Measurements from ENCODE around the gene FAM13C.

Gene FAM13C

DNA sequence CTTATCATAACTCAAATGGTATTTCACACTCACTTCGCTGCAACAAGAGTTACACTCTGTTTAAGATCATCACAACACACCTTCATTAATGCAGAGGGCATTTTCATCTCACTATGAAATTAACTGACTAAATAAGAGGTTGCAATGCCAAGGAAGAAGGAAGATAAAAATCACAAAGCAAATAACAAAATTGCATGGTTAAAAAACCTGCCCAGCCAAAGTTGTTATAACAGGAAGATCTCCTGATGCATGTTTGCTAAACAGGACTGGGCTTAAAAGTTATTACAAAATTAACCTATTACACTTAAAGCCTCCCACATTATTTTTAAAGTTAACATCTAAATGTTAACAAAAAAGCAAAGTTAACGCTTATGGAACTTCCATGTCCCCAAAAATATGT is 11.8 kb downstream of the FAM13C start:
- no peak for DNase-seq (ENCODE audit: low read depth)
- H3K4me3 ChIP-seq (ENCODE audit: low read depth, low read length) = no peak overlapping the region
- TF ChIP-seq, protein P1, sequence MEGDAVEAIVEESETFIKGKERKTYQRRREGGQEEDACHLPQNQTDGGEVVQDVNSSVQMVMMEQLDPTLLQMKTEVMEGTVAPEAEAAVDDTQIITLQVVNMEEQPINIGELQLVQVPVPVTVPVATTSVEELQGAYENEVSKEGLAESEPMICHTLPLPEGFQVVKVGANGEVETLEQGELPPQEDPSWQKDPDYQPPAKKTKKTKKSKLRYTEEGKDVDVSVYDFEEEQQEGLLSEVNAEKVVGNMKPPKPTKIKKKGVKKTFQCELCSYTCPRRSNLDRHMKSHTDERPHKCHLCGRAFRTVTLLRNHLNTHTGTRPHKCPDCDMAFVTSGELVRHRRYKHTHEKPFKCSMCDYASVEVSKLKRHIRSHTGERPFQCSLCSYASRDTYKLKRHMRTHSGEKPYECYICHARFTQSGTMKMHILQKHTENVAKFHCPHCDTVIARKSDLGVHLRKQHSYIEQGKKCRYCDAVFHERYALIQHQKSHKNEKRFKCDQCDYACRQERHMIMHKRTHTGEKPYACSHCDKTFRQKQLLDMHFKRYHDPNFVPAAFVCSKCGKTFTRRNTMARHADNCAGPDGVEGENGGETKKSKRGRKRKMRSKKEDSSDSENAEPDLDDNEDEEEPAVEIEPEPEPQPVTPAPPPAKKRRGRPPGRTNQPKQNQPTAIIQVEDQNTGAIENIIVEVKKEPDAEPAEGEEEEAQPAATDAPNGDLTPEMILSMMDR (IDR thresholded peaks at IDR 0.05; ENCODE audit: insufficient read depth, low read depth, low read length, missing control alignments) = no peak

DNA sequence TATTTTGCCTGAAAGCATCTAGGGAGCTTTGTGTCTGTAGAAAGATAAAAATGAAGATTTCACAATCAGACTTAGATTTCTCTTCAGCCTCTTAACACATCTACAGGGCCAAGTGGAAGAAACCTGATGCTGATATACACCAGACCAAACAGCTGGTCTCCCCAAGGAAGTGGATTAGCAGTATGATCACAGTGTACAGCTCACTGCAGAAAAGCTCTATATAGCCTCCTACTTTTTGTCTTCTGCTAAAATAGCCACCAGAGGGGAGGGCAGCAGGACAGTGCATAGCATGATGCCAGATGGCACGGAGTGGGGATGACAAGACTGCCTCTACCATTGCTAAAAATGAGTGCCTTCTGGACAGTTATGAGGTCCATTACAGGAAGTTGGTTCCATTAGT is 16.0 kb downstream of the FAM13C start:
- TF ChIP-seq, protein P1 (IDR thresholded peaks at IDR 0.05; ENCODE audit: insufficient read depth, low read depth, low read length, missing control alignments) = no peak
- H3K4me3 ChIP-seq (ENCODE audit: low read depth, low read length) = no peak overlapping the region
- no peak for DNase-seq (ENCODE audit: low read depth)

DNA sequence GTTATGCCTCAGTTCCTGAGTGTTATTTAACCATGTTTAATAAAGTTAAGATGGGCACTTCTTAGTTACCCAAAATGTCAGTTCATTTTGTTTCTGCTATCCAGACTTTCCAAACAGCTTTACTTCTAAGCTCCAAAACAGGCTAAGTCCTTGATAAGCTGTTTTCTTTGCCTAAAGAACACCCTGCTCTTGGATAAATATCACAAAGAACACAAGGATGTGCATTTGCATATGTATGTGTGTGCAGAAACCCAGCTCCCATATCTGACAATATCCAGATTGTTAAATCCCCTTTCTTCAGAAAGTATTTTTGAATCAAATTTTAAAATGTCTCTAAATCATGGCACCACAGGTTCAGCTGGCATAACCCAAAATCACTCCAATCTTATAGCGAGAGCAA is 19.6 kb downstream of the FAM13C start:
- H3K4me3 ChIP-seq (ENCODE audit: low read depth, low read length) = no peak overlapping the region
- TF ChIP-seq, protein P1 (IDR thresholded peaks at IDR 0.05; ENCODE audit: insufficient read depth, low read depth, low read length, missing control alignments) = no peak
- no peak for DNase-seq (ENCODE audit: low read depth)

DNA sequence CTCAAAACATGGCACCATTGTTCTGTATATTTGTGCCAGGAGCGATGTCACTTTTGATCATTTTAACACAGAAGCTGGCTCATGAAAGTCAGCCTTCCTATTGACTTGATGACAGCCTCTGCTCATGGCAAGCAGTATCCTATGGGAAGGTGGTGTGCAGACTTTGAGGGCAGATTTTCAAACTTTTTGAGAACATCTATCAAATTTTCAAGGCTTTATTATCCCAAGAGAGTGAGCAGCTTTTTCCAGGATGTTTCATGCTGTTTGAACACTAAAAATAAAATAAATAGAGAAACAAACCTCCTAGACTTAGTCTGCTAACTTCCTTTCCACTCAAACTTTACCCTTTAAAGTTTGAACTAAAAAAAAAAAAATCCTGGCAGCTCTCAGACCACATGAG is 20.3 kb downstream of the FAM13C start:
- no peak for DNase-seq (ENCODE audit: low read depth)
- TF ChIP-seq, protein P1 (IDR thresholded peaks at IDR 0.05; ENCODE audit: insufficient read depth, low read depth, low read length, missing control alignments) = no peak
- no peak overlapping the region for H3K4me3 ChIP-seq (ENCODE audit: low read depth, low read length)

DNA sequence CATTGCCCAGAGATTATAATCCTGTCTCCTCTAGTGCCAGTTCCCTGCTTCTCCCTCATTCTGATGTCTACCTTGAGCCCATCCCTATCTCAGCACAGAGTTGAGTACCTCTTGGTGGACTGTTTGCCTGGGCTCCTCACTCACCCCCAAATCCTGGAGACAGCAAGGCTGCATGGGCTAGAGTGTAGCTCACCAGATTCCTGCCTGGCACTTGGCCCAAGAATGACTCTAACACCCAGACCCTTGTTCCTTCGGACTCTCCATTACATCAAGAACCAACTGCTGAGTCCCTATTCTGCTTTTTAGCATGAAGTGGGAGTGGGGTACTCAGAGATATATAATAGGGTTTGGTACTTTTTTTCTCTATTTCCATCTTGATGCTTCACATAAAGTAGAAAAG is 22.1 kb downstream of the FAM13C start:
- DNase-seq (ENCODE audit: low read depth) = no peak
- TF ChIP-seq, protein P1 (IDR thresholded peaks at IDR 0.05; ENCODE audit: insufficient read depth, low read depth, low read length, missing control alignments) = no peak
- H3K4me3 ChIP-seq (ENCODE audit: low read depth, low read length) = no peak overlapping the region

DNA sequence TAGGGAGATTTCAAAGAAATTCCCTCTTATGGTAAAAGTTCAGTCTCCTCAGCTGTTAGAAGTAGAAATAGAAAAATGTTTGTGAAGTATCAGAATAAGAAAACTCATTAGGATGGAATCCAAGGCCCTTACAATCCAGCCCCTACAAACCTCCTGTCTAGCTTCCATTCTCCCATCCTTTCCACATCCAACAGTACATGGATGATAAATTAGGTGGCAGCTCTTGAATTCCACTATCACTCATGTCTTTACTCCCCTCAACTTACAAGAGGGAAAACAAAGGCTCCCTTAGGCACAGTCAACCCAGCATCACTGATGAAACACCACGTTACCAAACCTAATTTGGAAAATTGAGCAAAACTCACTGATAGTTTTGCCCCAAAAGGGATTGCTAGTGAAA is 23.0 kb downstream of the FAM13C start:
- no peak for DNase-seq (ENCODE audit: low read depth)
- H3K4me3 ChIP-seq (ENCODE audit: low read depth, low read length) = no peak overlapping the region
- TF ChIP-seq, protein P1 (IDR thresholded peaks at IDR 0.05; ENCODE audit: insufficient read depth, low read depth, low read length, missing control alignments) = no peak

DNA sequence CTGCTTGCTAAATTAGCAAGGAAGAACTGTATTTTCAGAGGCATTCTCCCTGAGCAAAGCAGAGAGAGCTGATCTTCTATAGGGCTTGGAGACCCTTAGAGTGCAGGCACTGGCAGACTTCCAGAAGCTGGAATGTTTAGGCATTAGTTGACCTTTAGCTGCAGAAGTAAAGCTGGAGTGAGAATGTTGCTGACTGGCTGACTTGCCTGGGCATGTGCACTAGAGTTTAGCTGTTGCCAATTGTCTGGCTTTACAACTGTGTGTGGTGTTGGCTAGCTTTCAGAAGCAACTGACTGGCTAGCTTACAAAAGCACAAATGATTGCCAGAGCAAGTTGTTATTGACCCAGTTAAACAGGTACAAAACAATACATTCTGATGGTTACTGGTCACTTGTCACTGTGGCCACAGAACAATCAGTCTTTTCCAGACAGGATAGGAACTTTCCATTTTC is 25.1 kb downstream of the FAM13C start:
- H3K4me3 ChIP-seq (ENCODE audit: low read depth, low read length) = no peak overlapping the region
- TF ChIP-seq, protein P1 (IDR thresholded peaks at IDR 0.05; ENCODE audit: insufficient read depth, low read depth, low read length, missing control alignments) = no peak
- peak; percentile 2 for DNase-seq (ENCODE audit: low read depth)

Data from GM12865 (cell line).